Vagina (tissue), 2 donors: ENCODE data around the gene ALG12. TPM values are rescaled to one million over a fixed set of nuclear protein-coding genes. Genes with fewer than 3 reads are reported as not detected.
"Not testable (repeated sequence)": the region's sequence is repeated elsewhere in the genome, so short reads cannot be mapped to it uniquely, and the experiment has no call there.

Experiments
- DNase-seq, 2 donors: peaks; one replicate each; pipeline ENCODE4 v3.0.0-alpha.2; 2017; ENCODE audit errors: extremely low spot score in 2 of 2
- H3K27ac ChIP-seq: fragments of 200-600 bp; sonication (generic); one replicate; pipeline ENCODE4 v1.5.1; 2019
- H3K27me3 ChIP-seq: fragments of 200-600 bp; sonication (generic); one replicate; pipeline ENCODE4 v1.5.1; 2019
- H3K36me3 ChIP-seq, 2 donors: fragments of 200-600 bp; sonication (generic); one replicate each; pipeline ENCODE4 v1.5.1; 2017 to 2019
- H3K4me1 ChIP-seq: fragments of 200-600 bp; sonication (generic); one replicate; pipeline ENCODE4 v1.5.1; 2019
- H3K4me3 ChIP-seq, 2 donors: fragments of 200-600 bp; sonication (generic); 1 replicate in 1 of 2; 2 replicates in 1 of 2; pipeline ENCODE4 v1.5.1; 2016 to 2019
- H3K9me3 ChIP-seq: fragments of 200-600 bp; sonication (generic); one replicate; pipeline ENCODE4 v1.5.1; 2019
- CTCF ChIP-seq, 3 experiments: fragments of 450-650 bp in 2 of 3; fragments of 200-600 bp in 1 of 3; sonication (generic) in 1 of 3; IDR thresholded peaks; one replicate each; pipeline ENCODE4 v1.5.1; 2017 to 2019; ENCODE audit warnings: antibody characterized with exemption in 3 of 3, mild to moderate bottlenecking in 2 of 3, moderate library complexity in 2 of 3
- POLR2A ChIP-seq, 2 donors: fragments of 450-650 bp; IDR thresholded peaks; one replicate each; pipeline ENCODE4 v1.6.1; 2017; ENCODE audit warnings: antibody characterized with exemption in 2 of 2, mild to moderate bottlenecking in 2 of 2, moderate library complexity in 2 of 2
- POLR2AphosphoS5 ChIP-seq, 2 donors: sonication (generic); formaldehyde crosslinking; IDR thresholded peaks; one replicate each; pipeline ENCODE4 v1.9.0; 2017; ENCODE audit warnings: antibody characterized with exemption in 2 of 2, mild to moderate bottlenecking in 2 of 2, low read depth in 1 of 2; ENCODE audit not compliant: insufficient read depth in 1 of 2
- intact Hi-C: fragments of 100-400 bp; cut with DNase I; formaldehyde crosslinking; loops from one replicate; pipeline ENCODE4 v1.15.1; 2023
- total RNA-seq: library from RNA; depleted of rRNA; stranded (reverse); fragments of >200 nt; gene quantifications from one replicate; pipeline ENCODE4 v1.2.3, GENCODE V29; 2016

ALG12 gene
- total RNA-seq, 1 donor from 2014 or later, result 21.4 TPM

DNA sequence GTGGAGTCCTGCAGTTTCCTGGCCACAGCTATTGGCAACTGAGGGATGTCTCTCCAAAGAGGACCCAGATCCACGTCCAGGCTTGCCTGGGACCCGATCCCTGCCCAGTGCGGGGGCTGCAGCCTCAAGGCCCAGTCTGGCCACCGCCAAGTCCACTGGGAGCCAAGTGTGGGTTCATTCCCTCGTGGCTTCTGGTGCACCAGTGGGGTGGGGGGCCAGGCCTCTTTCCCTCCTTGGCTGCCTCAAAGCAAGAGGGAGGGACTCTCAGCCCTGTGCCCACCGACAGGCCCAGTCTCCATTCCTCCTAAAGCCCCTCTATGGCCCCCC, 29.0 kb upstream of the ALG12 start:
- Histone ChIP-seq H3K4me3 (no peak overlapping the region), H3K27me3 (no peaks in the 10 kb centered on the region), H3K4me1 (peaks cover 39% of the 10 kb centered on the region), H3K36me3 (no peaks in the 10 kb centered on the region), H3K27ac (no peak overlapping the region), H3K9me3 (no peaks in the 10 kb centered on the region)
- TF ChIP-seq POLR2A (IDR thresholded peaks at IDR 0.05) (no peak), POLR2AphosphoS5 (IDR thresholded peaks at IDR 0.05; ENCODE audit: insufficient read depth in 1 of 2, low read depth in 1 of 2) (no peak), CTCF (IDR thresholded peaks at IDR 0.05) (no peak)
- DNase-seq, result no peak
- intact Hi-C loops, result no loop called here

- no peak for DNase-seq
- Histone ChIP-seq H3K4me1 (peaks cover 34% of the 10 kb centered on the region), H3K36me3 (no peaks in the 10 kb centered on the region), H3K27ac (no peak overlapping the region), H3K27me3 (no peaks in the 10 kb centered on the region), H3K4me3 (no peak overlapping the region), H3K9me3 (no peaks in the 10 kb centered on the region)
- TF ChIP-seq POLR2AphosphoS5 (IDR thresholded peaks at IDR 0.05; ENCODE audit: insufficient read depth in 1 of 2, low read depth in 1 of 2) (no peak), CTCF (IDR thresholded peaks at IDR 0.05) (no peak), POLR2A (IDR thresholded peaks at IDR 0.05) (no peak)
- intact Hi-C loops, result no loop called here
These were observed 28.5 kb upstream of the ALG12 start for GRCh38 chr22:49946612-49947295.

- intact Hi-C loops, H3K27ac ChIP-seq: not testable (repeated sequence)
These were observed 27.0 kb upstream of the ALG12 start for GRCh38 chr22:49945042-49945794.

GRCh38 chr22:49944399-49944891, 26.2 kb upstream of the ALG12 start:
- H3K36me3 ChIP-seq, result no peaks in the 10 kb centered on the region
- H3K4me3 ChIP-seq, result no peak overlapping the region
- H3K27ac ChIP-seq, result no peak overlapping the region
- DNase-seq, result no peak
- H3K4me1 ChIP-seq, result peaks cover 14% of the 10 kb centered on the region
- H3K9me3 ChIP-seq, result no peaks in the 10 kb centered on the region
- intact Hi-C loops, result no loop called here
- TF ChIP-seq POLR2A (IDR thresholded peaks at IDR 0.05), result no peak
- no peak for TF ChIP-seq CTCF (IDR thresholded peaks at IDR 0.05)
- TF ChIP-seq POLR2AphosphoS5 (IDR thresholded peaks at IDR 0.05; ENCODE audit: insufficient read depth in 1 of 2, low read depth in 1 of 2), result no peak
- H3K27me3 ChIP-seq, result no peaks in the 10 kb centered on the region

More at GRCh38 chr22:49945042-49945794, 27.0 kb upstream of the ALG12 start:
- not testable (repeated sequence) for H3K4me3 ChIP-seq, H3K9me3 ChIP-seq, DNase-seq, H3K36me3 ChIP-seq, H3K27me3 ChIP-seq
- H3K4me1 ChIP-seq, result peaks cover 22% of the 10 kb centered on the region

GRCh38 chr22:49943771-49944398, 25.6 kb upstream of the ALG12 start:
- H3K27me3 ChIP-seq, result no peaks in the 10 kb centered on the region
- peaks cover 10% of the 10 kb centered on the region for H3K4me1 ChIP-seq
- H3K9me3 ChIP-seq, result no peaks in the 10 kb centered on the region
- TF ChIP-seq POLR2A (IDR thresholded peaks at IDR 0.05) (no peak), POLR2AphosphoS5 (IDR thresholded peaks at IDR 0.05; ENCODE audit: insufficient read depth in 1 of 2, low read depth in 1 of 2) (no peak), CTCF (IDR thresholded peaks at IDR 0.05) (no peak)
- no peak for DNase-seq
- no peak overlapping the region for H3K27ac ChIP-seq
- no peaks in the 10 kb centered on the region for H3K36me3 ChIP-seq
- intact Hi-C loops, result no loop called here
- no peak overlapping the region for H3K4me3 ChIP-seq
